Measurements from ENCODE around the gene CACNG7.

CACNG7 gene

GRCh38 chr19:53993448-53993847, 84.4 kb downstream of the CACNG7 start:
- H3K79me2 ChIP-seq, result no peaks in the 10 kb centered on the region
- peaks cover 3% of the 10 kb centered on the region for H3K4me1 ChIP-seq
- H3K36me3 ChIP-seq (ENCODE audit: control insufficient read depth, insufficient read depth, low read length), result no peaks in the 10 kb centered on the region
- peaks cover 13% of the 10 kb centered on the region for H3K27me3 ChIP-seq (ENCODE audit: control insufficient read depth, insufficient read depth, low read length)
- no peak overlapping the region for H3K4me3 ChIP-seq (ENCODE audit: low read depth, low read length)
- H3K9me3 ChIP-seq (ENCODE audit: control insufficient read depth, low read length), result no peaks in the 10 kb centered on the region
- H2AFZ ChIP-seq, result no peak overlapping the region
- H3K27ac ChIP-seq, result no peak overlapping the region
- H3K4me2 ChIP-seq (ENCODE audit: low read length), result no peak overlapping the region
- H3K9ac ChIP-seq, result no peak overlapping the region
- TF ChIP-seq, protein P1, sequence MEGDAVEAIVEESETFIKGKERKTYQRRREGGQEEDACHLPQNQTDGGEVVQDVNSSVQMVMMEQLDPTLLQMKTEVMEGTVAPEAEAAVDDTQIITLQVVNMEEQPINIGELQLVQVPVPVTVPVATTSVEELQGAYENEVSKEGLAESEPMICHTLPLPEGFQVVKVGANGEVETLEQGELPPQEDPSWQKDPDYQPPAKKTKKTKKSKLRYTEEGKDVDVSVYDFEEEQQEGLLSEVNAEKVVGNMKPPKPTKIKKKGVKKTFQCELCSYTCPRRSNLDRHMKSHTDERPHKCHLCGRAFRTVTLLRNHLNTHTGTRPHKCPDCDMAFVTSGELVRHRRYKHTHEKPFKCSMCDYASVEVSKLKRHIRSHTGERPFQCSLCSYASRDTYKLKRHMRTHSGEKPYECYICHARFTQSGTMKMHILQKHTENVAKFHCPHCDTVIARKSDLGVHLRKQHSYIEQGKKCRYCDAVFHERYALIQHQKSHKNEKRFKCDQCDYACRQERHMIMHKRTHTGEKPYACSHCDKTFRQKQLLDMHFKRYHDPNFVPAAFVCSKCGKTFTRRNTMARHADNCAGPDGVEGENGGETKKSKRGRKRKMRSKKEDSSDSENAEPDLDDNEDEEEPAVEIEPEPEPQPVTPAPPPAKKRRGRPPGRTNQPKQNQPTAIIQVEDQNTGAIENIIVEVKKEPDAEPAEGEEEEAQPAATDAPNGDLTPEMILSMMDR (IDR thresholded peaks at IDR 0.05), result no peak
